Neural cell (in vitro differentiated cells): ENCODE data around the gene PLD6.

ENCODE experiments used
- EP300 ChIP-seq: fragments of 450-650 bp; conservative IDR thresholded peaks from 2 replicates; pipeline ENCODE4 v1.6.1; 2014; ENCODE audit warnings: antibody characterized with exemption, mild to moderate bottlenecking, moderate library complexity; ENCODE audit not compliant: poor library complexity, severe bottlenecking
- EZH2 ChIP-seq: fragments of 200-600, 300-800 bp; shearing (Covaris generic), sonication (generic); IDR thresholded peaks from 2 replicates; pipeline ENCODE4 v1.6.1; 2014; ENCODE audit warnings: antibody characterized with exemption, low read length, borderline replicate concordance, mild to moderate bottlenecking; ENCODE audit not compliant: insufficient read depth, poor library complexity, severe bottlenecking
- POLR2AphosphoS5 ChIP-seq: IDR thresholded peaks from 2 replicates; pipeline ENCODE4 v1.6.1; 2012
- RAD21 ChIP-seq: fragments of 450-650 bp; conservative IDR thresholded peaks from 2 replicates; pipeline ENCODE4 v1.6.1; 2014; ENCODE audit warnings: antibody characterized with exemption, mild to moderate bottlenecking, moderate library complexity
- REST ChIP-seq: IDR thresholded peaks from 2 replicates; pipeline ENCODE4 v1.6.1; 2012; ENCODE audit warnings: borderline replicate concordance
- SMC3 ChIP-seq: fragments of 450-650 bp; conservative IDR thresholded peaks from 2 replicates; pipeline ENCODE4 v1.6.1; 2014; ENCODE audit warnings: antibody characterized with exemption, mild to moderate bottlenecking, moderate library complexity; ENCODE audit not compliant: poor library complexity
- TAF1 ChIP-seq: IDR thresholded peaks from 2 replicates; pipeline ENCODE4 v1.6.1; 2012; ENCODE audit warnings: low read depth
- TF ChIP-seq, protein P1 (sequence below): fragments of 450-650 bp; IDR thresholded peaks from 2 replicates; pipeline ENCODE4 v1.5.1; 2014; ENCODE audit warnings: antibody characterized with exemption, mild to moderate bottlenecking, moderate library complexity; ENCODE audit not compliant: poor library complexity, severe bottlenecking

DNA sequence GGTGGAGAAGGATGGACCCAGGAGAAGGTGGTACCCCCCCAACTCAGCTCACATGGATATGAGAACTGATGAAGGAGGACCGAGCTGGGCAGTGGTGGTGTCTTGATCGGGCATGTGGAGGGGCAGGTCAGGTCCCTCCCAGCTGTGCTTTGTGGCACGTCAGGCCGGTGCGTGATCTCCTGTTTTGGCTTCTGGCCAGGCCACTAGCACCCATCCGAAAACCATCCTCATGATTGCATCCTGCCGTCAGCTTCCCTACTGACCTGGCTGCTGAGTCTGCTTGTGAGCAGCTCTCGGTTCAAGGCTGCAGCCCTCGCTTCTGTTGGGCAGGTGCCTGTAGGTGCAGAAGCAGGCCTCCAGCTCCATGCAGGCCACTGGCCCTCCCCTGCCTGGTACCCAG, 53.1 kb downstream of the PLD6 start:
- TF ChIP-seq, protein P1, sequence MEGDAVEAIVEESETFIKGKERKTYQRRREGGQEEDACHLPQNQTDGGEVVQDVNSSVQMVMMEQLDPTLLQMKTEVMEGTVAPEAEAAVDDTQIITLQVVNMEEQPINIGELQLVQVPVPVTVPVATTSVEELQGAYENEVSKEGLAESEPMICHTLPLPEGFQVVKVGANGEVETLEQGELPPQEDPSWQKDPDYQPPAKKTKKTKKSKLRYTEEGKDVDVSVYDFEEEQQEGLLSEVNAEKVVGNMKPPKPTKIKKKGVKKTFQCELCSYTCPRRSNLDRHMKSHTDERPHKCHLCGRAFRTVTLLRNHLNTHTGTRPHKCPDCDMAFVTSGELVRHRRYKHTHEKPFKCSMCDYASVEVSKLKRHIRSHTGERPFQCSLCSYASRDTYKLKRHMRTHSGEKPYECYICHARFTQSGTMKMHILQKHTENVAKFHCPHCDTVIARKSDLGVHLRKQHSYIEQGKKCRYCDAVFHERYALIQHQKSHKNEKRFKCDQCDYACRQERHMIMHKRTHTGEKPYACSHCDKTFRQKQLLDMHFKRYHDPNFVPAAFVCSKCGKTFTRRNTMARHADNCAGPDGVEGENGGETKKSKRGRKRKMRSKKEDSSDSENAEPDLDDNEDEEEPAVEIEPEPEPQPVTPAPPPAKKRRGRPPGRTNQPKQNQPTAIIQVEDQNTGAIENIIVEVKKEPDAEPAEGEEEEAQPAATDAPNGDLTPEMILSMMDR, result no peak
- TF ChIP-seq EZH2 (no peak), POLR2AphosphoS5 (no peak), REST (no peak), TAF1 (no peak), EP300 (no peak), SMC3 (no peak), RAD21 (no peak)
